IPS DF 4.7 (cell line): ENCODE results near the gene SORCS2.

Experiments used
- DNase-seq: peaks from one replicate; pipeline ENCODE4 v3.0.0-alpha.2; 2013; ENCODE audit warnings: low spot score; ENCODE audit errors: extremely low read depth

Gene SORCS2

DNA sequence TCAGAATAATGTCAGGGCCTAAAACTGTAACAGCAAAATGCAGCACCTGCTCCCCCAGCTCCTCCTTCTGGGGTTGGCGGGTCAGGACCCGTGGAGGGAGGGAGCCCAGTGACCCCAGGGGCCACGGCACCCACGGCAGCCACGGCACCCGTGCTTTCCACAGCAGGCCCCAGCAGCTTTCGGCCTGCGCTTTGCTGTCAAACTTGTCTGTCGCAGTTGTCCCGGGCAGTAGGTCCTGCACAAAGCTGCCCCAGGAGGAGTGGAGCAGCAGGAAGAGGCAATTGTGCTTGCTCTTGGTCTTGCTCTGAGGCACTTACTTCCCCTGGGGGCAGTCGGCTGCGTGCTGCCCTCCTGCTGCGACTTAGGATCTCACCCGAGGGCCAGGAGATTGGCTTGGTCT is 563.7 kb downstream of the SORCS2 start:
- DNase-seq = no peak

GRCh38 chr4:7756561-7757355 is 564.4 kb downstream of the SORCS2 start:
- no peak for DNase-seq

DNA sequence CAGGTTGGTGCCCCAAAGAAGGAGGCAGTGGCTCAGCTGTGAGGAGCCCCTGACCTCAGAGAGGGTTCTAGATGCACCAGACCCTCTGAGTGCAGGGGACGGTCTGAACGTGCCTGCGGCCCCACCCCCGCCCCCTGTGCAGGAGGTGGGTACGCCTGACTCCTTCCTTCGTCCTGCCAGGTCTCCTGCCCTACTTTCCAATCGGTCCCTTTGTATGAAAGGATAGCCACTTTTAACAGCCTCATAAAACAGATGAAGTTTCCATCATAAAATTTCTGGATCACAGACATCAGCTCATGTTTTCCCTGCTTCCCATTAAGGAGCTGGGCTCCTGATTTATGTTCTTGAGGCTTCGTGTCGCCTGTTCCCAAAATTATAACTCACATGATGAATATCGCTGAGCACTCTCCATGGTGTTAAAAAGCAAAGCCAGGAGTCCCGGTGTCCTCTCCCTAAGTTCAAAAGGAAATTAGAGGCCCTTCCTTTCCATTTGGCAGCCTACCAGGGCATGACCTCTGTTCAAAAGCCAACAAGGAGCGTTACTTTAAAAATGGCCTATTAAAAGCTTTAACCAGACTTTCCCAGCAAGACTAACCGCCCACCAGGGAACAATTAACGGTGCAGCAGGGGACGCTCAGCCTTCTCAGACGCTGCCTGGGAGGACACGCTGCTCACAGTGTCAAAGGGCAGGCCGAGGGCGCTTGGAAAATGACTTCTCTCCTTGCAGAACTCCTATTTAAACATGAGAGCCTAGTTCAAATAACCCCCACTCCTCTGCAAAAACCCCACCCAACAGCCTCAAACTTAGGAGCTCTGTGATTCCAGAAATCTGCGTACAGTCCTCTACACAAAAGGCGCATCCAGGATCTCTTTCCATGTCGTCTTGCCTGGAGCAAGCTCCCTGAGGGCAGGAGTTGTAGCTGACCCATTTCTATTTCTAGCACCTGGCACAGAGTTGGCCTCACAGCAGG is 565.4 kb downstream of the SORCS2 start:
- DNase-seq = no peak

DNA sequence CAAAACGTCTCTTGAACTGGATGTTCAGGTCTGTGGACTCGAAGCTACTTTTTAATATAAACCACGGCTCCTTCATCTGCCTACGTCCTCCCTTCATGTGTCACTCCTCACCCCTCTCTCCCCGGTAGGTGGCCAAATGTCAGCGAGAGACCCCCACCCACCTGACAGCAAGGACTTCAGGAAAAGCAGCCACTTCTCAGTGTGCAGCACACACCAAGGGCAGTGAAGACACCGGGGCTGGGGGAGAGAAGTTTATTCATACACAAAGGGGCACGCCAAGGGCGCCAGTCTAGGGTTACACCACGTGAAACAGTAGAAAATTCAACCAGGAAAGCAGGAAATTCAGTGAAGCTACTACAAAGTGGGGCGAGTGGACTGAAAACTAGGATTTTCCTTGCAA is 566.1 kb downstream of the SORCS2 start:
- DNase-seq = no peak

DNA sequence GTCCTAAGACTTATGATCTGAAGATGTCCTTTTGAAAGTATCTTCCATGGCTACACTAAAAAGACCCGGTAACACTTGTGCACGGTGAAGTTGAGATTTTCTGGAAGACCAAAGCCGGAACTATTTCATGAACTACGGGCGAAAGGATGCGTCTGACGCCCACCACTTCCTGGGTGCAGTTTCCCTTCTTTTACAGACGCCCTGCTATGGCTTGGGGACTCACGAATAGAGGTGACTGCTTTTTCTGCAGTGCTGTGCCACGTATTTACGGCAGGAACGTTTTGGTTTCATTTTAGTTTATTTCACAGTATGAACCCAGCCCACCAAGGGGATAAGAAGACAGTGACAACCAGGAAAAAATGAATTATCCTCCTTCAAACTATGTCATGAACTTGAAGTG is 566.9 kb downstream of the SORCS2 start:
- no peak for DNase-seq

DNA sequence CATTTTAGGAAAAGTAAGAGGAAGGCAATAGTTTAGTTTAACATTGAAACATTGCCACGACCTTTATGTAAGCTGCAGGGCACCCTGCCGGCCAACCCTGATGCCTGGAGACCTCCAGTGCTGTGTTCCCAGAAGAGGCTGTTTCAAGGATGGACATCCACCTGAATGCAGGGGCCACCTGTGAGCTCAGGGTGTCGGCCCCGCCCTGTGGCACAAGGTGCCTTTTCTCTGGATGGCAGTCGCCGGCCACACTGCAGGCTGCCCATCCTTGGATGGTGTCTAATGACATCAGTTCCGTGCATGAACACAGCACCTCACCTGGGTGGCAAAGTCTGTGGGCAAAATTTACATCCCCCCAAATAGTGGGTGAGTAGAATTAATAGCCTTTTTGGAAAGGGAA is 567.3 kb downstream of the SORCS2 start:
- DNase-seq = no peak

- DNase-seq = no peak
Measured at GRCh38 chr4:7760228-7760627, 567.9 kb downstream of the SORCS2 start.

DNA sequence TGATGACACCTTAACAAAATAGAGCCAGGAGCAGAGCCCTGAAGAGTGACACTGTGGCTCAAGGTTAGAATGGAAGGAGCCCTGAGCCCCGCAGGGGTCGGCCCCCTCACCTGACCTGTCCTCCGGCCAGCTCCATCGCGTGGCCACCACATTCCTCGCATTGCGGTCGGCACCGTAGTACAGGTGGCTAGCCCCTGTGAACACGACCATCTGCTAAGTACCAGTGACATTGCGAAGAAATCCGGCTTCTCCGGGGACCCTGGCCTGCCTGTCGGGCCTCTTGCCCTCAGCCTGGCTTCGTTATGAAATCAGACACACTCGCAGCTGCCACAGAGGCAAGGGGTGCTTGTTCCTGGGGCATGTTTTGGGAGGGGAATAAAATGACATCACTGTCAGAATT is 568.4 kb downstream of the SORCS2 start:
- DNase-seq = no peak

DNA sequence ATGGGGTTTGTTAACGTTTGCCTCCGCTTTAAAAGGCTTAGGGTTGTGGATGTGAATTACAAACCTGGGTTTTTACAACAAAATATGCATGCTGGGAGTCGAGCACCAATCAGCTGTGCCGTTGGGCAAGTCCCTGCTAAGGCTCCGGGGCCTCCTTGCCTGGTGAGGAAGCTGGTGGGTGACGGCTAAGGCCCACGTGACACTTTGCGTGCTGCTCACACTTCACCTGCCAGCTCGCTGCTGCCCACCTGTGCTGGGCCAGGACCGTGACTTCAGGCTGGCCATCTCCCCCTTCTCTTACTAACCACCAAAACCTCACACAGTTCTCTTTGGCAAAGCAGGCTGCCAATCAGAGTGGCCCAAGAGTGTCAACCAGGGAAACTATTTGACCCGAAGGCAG is 569.0 kb downstream of the SORCS2 start:
- no peak for DNase-seq

DNA sequence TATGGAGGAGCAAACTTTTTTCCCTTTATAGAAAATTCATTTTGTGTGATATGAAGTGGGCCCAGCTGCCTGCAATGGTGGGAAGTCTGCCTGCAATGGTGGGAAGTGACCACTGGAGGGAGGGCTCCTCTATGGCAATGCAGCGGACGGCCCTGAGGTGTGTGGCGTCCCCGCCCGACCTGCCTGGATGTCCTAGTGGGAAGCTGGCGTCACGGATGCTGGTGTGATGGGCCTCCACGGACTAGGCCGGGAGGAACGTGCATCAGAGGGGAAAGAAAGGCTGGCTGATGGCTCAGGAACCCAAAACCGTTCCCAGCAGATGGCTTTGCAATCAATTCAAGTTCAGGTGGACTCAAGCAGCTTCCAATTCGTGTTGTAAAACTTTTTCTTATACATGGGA is 569.4 kb downstream of the SORCS2 start:
- DNase-seq = peak; percentile 19

DNA sequence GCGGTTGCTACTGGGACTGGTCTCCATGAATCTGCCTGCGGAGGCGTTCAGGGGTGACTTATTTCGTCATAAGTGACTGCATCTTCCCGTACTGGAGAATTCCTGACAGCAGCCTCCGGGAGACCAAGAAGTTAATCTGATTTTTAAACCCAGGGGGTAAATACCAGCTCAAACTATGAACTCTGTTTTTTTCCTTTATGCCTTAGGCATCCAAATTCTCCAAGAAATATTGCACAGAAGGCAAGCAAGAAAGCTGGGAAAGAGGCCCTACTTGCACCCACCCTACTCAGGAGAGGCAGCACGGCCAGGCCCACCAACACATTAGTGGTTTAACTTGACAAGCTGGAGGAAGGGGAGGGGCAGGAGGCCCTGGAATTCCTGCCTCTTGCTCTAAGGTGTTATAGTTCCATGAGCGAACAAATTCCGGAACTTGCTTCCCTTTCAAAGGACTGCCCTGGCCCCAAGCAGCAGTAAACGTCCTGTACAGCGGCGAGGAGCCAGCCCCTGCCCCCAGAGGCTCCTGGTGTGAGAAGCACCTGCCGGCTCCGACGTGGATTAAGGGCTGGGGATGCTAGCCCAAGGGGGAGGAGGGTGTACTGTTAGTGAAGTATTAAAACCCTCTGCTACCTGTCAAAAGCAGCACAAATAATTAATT is 570.2 kb downstream of the SORCS2 start:
- no peak for DNase-seq

- no peak for DNase-seq
Measured at GRCh38 chr4:7763106-7763505, 570.8 kb downstream of the SORCS2 start.

DNA sequence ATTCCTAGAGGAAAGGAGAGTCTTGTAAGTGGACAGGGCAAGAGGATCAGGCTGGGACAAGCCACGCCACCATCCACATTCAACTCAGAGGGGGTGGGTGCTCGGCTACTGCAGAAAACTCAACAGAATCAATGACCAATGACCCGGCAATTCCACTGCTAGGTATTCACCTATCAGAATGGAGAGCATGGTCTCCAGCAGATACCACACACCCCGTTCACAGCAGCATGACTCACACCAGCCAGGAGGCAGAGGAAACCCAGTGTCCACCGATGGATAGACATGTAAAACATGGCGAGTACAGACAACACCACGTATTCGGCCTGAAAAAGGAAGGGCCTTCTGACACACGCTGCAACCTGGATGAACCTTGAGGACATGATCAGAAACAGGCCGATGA is 571.5 kb downstream of the SORCS2 start:
- DNase-seq = no peak

DNA sequence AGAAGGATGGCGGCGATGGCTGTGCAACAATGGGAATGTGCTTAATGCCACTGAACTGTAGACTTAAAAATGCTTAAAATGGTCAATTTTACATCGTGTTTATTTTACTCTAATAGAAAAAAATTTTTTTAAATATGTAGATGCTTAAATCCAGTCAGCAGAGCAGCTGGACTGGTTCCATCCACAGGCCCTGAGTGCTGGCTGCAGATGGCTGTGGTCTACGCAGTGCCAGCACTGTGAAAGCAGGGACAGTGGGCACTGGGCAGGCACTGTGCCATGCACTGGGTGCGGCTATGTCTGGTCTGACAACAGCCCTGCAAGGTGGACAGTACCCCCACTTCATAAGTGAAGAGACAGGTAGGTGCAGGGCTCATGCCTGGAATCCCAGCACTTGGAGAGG is 572.1 kb downstream of the SORCS2 start:
- DNase-seq = no peak

- DNase-seq = no peak
Measured at GRCh38 chr4:7765666-7766065, 573.3 kb downstream of the SORCS2 start.

DNA sequence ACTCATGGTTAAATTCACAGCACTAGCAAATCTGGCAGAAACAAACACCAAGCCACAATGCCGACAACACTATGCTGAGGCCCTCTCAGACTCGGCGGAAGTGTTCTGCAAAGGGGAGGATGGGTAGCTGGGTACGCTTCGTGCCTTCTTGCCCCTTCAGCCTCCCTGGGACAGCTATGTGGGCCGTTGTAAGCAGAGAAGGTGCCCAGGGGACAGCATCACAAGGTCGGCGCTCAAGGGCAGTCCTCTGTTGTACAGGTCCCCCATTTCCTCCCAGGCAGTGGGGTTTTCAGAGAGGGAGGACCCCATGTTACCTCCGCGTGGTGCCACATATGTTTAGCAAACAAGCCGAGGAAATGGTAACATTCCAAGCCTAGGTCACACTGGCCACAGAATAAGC is 573.7 kb downstream of the SORCS2 start:
- DNase-seq = no peak

DNA sequence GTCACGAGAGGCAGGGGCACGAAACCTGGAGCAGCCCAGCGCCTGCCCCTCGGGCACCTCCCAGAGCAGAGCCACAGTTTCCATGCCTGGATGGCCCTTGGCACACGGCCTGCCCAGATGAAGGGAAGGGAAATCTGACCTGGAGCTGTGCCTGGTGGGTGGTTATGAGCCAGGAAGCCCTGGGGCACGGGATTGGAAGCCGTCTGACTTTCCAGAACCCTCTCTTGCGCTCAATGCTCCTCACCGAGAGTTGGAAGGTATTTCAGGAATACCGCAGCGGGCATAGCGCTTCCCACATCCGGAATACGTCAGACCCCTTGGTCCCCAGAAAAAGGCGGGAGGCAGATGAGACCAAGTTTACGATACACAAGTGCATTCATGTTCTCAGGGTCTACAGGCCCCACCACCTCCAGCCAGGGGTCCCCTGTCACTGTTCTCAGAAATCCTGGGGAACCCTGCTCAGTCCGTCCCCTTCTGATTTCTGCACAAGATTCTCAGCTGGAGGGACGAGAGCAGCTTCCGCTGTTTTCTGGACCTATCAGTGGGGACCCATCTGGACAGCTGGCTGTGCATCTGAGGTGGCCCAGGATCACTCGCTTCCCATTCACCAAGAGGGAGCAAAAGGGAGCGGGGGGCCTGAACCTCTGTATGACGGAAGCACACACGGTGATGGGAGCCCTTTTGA is 574.5 kb downstream of the SORCS2 start:
- DNase-seq = no peak

DNA sequence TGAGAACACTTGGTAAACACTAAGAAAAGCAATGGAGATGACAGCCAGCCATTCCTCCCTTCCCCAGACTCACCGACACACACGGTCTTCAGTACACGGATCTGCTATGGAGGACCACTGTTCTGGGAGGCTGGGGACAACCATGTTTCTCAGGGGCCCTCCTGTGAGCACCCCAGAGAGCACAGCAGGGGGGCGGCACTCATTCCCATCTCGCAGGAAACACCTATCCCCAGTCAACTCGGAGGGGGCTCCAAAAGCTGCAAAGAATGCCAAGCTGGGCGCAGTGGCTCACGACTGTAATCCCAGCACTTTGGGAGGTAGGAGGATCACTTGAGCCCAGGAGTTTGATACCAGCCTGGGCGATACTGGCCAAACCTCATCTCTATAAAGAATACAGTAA is 575.2 kb downstream of the SORCS2 start:
- DNase-seq = no peak

DNA sequence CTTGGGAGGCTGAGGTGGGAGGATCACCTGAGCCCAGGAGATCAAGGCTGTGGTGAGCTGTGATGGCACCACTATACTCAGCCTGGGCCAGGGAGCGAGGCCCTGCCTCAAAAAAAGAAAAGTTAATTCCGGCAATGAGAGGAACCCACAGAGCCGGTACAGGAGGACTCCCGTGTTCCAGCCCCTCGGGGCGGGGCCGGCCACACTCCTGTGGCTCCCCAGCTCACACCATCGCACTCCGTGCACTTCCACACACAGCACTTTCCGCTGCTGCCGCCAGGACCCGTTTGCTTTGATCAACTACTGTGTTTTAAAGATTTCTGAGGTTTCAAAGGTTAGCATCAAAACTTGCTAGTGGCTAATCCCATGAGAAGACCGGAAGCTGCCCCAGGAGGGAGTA is 575.6 kb downstream of the SORCS2 start:
- no peak for DNase-seq

GRCh38 chr4:7768736-7769135 is 576.4 kb downstream of the SORCS2 start:
- DNase-seq = no peak
